T-helper 1 cell treated with Interleukin-12 subunit alpha and Interleukin-12 subunit beta and Interleukin-4 antibody, amounts not matched to agents 30 ng/mL and 1 ng/mL, for 36 hours (primary cell): ENCODE data around the gene LZTR1. TPM values are rescaled to one million over a fixed set of nuclear protein-coding genes. Genes with fewer than 3 reads are reported as not detected.

Source experiments
- total RNA-seq: library from RNA; stranded (reverse); gene quantifications from 2 replicates; pipeline ENCODE4 v1.2.3, GENCODE V29; 2022

The LZTR1 gene
- total RNA-seq, 1 donor from 2014 or later: 89.6 TPM

Other genes starting within 250 kb of the LZTR1 start
- not detected in 2 replicates for gene SERPIND1, start 208.2 kb upstream of the LZTR1 start, total RNA-seq
- gene PI4KA, start 123.5 kb upstream of the LZTR1 start, total RNA-seq: 117 and 119 TPM in 2 replicates
- gene SNAP29, start 123.3 kb upstream of the LZTR1 start, total RNA-seq: 32.8 and 34.2 TPM in 2 replicates
- 70.4 and 72.6 TPM in 2 replicates for gene CRKL, start 64.9 kb upstream of the LZTR1 start, total RNA-seq
- 0.51 TPM in 1 of 2 replicates, not detected in the other for gene AIFM3, start 15.0 kb upstream of the LZTR1 start, total RNA-seq
- gene THAP7, start 19.8 kb downstream of the LZTR1 start, total RNA-seq: 25.4 and 28.1 TPM in 2 replicates
- 0.12 and 0.44 TPM in 2 replicates for gene P2RX6, start 32.9 kb downstream of the LZTR1 start, total RNA-seq
- not detected in 2 replicates for gene SLC7A4, start 50.3 kb downstream of the LZTR1 start, total RNA-seq
- gene LRRC74B, start 63.6 kb downstream of the LZTR1 start, total RNA-seq: not detected in 2 replicates